GM13977 (cell line): ENCODE results near the gene RSAD1.

Experiments
- DNase-seq: peaks from one replicate; pipeline ENCODE4 v3.0.0; 2012; ENCODE audit warnings: low spot score
- CTCF ChIP-seq: IDR thresholded peaks from 2 replicates; pipeline ENCODE4 v1.5.1; 2012; ENCODE audit warnings: mild to moderate bottlenecking, control low read depth; ENCODE audit not compliant: insufficient read depth; ENCODE audit errors: extremely low read depth, missing control alignments
- in situ Hi-C: fragments of 300-500 bp; cut with MboI; formaldehyde crosslinking; loops from one replicate; pipeline ENCODE4 v1.12.0; 2022; ENCODE audit warnings: low sequenced_read_pairs, low pct_unique_long_range_greater_than_20kb, mixed read lengths, inconsistent platforms; ENCODE audit not compliant: unreplicated experiment

The RSAD1 gene

GRCh38 chr17:50464121-50464520 lies 14.5 kb upstream of the RSAD1 start:
- in situ Hi-C loops: loop anchor here (10.0 kb wide), 1 partner anchor 59 kb away; no protein-coding TSS in a partner anchor
- no peak for TF ChIP-seq CTCF
- no peak for DNase-seq

GRCh38 chr17:50464736-50465135 lies 13.9 kb upstream of the RSAD1 start:
- no peak for TF ChIP-seq CTCF
- no peak for DNase-seq
- in situ Hi-C loops: loop anchor here (10.0 kb wide), 1 partner anchor 60 kb away; no protein-coding TSS in a partner anchor

- TF ChIP-seq CTCF: no peak
- DNase-seq: no peak
- in situ Hi-C loops: loop anchor here (10.0 kb wide), 1 partner anchor 60 kb away; no protein-coding TSS in a partner anchor
Observed at GRCh38 chr17:50465171-50465570, 13.5 kb upstream of the RSAD1 start.

GRCh38 chr17:50465635-50466034 lies 13.0 kb upstream of the RSAD1 start:
- in situ Hi-C loops: loop anchor here (10.0 kb wide), 1 partner anchor 61 kb away; no protein-coding TSS in a partner anchor
- TF ChIP-seq CTCF: no peak
- no peak for DNase-seq

GRCh38 chr17:50466371-50467113 lies 12.1 kb upstream of the RSAD1 start:
- in situ Hi-C loops: loop anchor here (10.0 kb wide), 1 partner anchor 62 kb away; no protein-coding TSS in a partner anchor
- TF ChIP-seq CTCF: no peak
- DNase-seq: no peak

- DNase-seq: no peak
- no peak for TF ChIP-seq CTCF
- in situ Hi-C loops: loop anchor here (10.0 kb wide), 1 partner anchor 62 kb away; no protein-coding TSS in a partner anchor
Observed at GRCh38 chr17:50467114-50467854, 11.4 kb upstream of the RSAD1 start.
